MCF 10A (cell line): Measurements from ENCODE around the gene ART4. TPM values are rescaled to one million over a fixed set of nuclear protein-coding genes. Genes with fewer than 3 reads are reported as not detected.

Experiments used
- BruUV-seq: library from RNA; stranded (reverse); fragments of 400-500 nt; replicated peaks from 2 replicates; lab custom pipeline; 2021; lab: Mats Ljungman, UMichigan
- CTCF ChIA-PET: fragments of 300-600 bp; sonication (Branson Sonifier 250); formaldehyde crosslinking; extraction: SDS; loops from one replicate; lab custom pipeline; 2021; ENCODE audit warnings: antibody characterized with exemption, inconsistent platforms; lab: Yijun Ruan, JAX
- POLR2A ChIA-PET: fragments of 300-600, 350-650 bp; sonication (Branson Sonifier 250); formaldehyde crosslinking; extraction: SDS; loops from one replicate; lab custom pipeline; 2020; ENCODE audit warnings: antibody characterized with exemption, inconsistent platforms; lab: Yijun Ruan, JAX
- DNase-seq: peaks from one replicate; pipeline ENCODE4 v3.0.0-alpha.2; 2018; ENCODE audit not compliant: unreplicated experiment
- H3K27ac Mint-ChIP-seq: one replicate; pipeline ENCODE4 v1.8.0; 2022; ENCODE audit warnings: mild to moderate bottlenecking, low read depth, mixed read lengths; ENCODE audit not compliant: unreplicated experiment
- H3K27me3 Mint-ChIP-seq: one replicate; pipeline ENCODE4 v1.8.0; 2022; ENCODE audit warnings: mixed read lengths; ENCODE audit not compliant: insufficient read depth, unreplicated experiment
- H3K36me3 Mint-ChIP-seq: one replicate; pipeline ENCODE4 v1.8.0; 2022; ENCODE audit warnings: mild to moderate bottlenecking, moderate library complexity, mixed read lengths; ENCODE audit not compliant: insufficient read depth, unreplicated experiment
- H3K4me1 Mint-ChIP-seq: one replicate; pipeline ENCODE4 v1.8.0; 2022; ENCODE audit warnings: mixed read lengths; ENCODE audit not compliant: insufficient read depth, unreplicated experiment
- H3K4me3 Mint-ChIP-seq: one replicate; pipeline ENCODE4 v1.8.0; 2022; ENCODE audit warnings: mild to moderate bottlenecking, moderate library complexity, mixed read lengths; ENCODE audit not compliant: unreplicated experiment
- H3K9me3 Mint-ChIP-seq: one replicate; pipeline ENCODE4 v1.8.0; 2022; ENCODE audit warnings: mixed read lengths; ENCODE audit not compliant: unreplicated experiment
- intact Hi-C: fragments of 100-400 bp; cut with micrococcal nuclease; formaldehyde crosslinking; loops from 2 replicates; pipeline ENCODE4 v1.14.1; 2022
- total RNA-seq: library from RNA; stranded (reverse); gene quantifications from 2 replicates; pipeline ENCODE4 v1.2.3, GENCODE V29; 2022
- TF ChIP-seq, protein P1 (sequence below): fragments of 200-600 bp; IDR thresholded peaks from one replicate; pipeline ENCODE4 v1.8.0; 2022; ENCODE audit warnings: antibody characterized with exemption, mild to moderate bottlenecking; ENCODE audit not compliant: unreplicated experiment

ART4 gene
- total RNA-seq, 1 experiment from 2014 or later, result not detected

DNA sequence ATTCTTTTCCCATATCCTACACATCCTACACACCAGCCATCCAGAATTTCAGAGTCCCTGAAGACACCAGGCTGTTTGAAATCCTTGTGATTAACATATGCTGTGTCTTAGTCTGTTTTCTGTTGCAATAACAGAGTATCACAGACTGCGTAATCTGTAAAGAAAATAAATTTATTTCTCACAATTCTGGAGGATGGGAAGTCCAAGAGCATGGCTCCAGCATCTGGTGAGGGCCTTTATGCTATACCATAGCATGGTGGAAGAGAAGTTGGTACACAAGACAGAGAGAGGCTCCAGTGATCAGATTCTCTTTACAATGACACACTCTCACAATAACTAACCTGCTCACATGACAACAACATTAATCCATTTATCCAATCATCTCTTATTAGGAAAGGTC lies 4.1 kb downstream of the ART4 start:
- H3K9me3 Mint-ChIP-seq, result no peaks in the 10 kb centered on the region
- POLR2A ChIA-PET, result interaction anchor here (3.2 kb wide), 1 partner anchor 36 kb away, joined by 14 read pairs; the partner anchor contains the start of genes C12orf60 and WBP11
- no TSS peak for BruUV-seq
- DNase-seq, result no peak
- no peak overlapping the region for H3K4me3 Mint-ChIP-seq
- H3K36me3 Mint-ChIP-seq, result no peaks in the 10 kb centered on the region
- intact Hi-C loops, result no loop called here
- H3K27ac Mint-ChIP-seq, result peak overlapping the region; percentile 91
- TF ChIP-seq, protein P1, sequence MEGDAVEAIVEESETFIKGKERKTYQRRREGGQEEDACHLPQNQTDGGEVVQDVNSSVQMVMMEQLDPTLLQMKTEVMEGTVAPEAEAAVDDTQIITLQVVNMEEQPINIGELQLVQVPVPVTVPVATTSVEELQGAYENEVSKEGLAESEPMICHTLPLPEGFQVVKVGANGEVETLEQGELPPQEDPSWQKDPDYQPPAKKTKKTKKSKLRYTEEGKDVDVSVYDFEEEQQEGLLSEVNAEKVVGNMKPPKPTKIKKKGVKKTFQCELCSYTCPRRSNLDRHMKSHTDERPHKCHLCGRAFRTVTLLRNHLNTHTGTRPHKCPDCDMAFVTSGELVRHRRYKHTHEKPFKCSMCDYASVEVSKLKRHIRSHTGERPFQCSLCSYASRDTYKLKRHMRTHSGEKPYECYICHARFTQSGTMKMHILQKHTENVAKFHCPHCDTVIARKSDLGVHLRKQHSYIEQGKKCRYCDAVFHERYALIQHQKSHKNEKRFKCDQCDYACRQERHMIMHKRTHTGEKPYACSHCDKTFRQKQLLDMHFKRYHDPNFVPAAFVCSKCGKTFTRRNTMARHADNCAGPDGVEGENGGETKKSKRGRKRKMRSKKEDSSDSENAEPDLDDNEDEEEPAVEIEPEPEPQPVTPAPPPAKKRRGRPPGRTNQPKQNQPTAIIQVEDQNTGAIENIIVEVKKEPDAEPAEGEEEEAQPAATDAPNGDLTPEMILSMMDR, result no peak
- CTCF ChIA-PET, result interaction anchor here (1.0 to 1.7 kb wide), 2 partner anchors 10 to 28 kb away, joined by 4 to 6 read pairs; no protein-coding TSS in a partner anchor
- no peaks in the 10 kb centered on the region for H3K27me3 Mint-ChIP-seq
- peaks cover 43% of the 10 kb centered on the region for H3K4me1 Mint-ChIP-seq

DNA sequence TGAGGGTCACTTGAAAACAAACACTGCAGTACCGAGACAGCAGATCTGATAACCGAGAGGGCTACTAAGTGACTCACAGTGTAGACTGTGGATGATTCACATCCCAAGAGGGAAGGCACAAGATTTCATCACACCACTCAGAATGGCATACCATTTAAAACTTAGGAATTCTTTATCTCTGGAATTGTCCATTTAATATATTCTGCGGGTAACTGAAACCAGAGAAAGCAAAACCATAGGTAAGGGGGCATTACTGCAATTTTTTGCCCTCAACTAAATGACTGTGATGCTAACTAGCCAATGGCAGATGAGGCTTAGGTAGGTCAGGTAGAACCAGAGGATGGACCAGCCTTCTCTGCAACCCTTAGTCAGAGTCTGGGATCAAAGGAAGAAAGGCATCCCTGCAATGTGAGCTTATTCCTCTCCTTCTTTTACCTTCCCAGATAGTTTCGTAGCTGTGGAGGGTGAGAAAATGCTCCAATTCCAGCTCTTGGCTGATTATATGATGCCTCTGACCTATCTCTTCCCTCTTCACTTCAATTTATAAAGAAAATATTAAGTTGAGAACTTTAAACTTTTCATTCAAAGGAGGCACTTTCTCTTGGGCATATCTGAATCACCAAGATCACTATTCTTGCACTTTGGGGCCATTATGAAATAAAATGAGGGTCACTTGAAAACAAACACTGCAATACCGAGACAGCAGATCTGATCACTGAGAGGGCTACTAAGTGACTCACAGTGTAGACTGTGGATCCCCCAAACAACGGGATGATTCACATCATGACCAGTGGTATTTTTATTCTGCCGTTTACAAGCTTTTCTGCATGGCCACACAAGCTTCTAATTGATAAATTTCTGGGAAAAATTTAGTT lies 6.8 kb downstream of the ART4 start:
- POLR2A ChIA-PET, result interaction anchor here (0.8 to 2.3 kb wide), 9 partner anchors 11 to 435 kb away, joined by 3 to 13 read pairs (median 5); partner anchors contain the start of genes C12orf60, SMCO3 and WBP11

DNA sequence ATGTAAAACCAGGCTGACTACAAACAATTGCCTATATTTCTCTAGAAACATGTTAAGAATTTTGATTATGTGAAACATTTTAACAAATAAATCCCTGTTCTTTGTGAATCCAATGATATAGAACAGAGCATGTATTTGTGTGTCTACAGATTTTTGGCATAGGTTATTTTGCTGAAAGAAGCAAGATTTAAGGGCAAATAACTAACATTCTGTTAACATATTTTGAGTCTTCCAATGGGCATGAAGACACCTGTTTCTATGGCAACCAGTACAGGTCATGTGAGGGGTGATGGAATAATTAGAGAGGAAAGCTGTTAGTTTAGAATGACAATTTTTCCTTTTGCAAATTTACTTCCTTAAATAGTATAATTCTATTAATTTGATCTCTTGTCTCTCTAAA lies 8.8 kb downstream of the ART4 start:
- no TSS peak for BruUV-seq
- no peaks in the 10 kb centered on the region for H3K27me3 Mint-ChIP-seq
- ChIA-PET POLR2A (interaction anchor here (0.5 to 3.0 kb wide), 5 partner anchors 10 to 62 kb away, joined by 3 to 11 read pairs (median 3); no protein-coding TSS in a partner anchor), CTCF (interaction anchor here (3.4 kb wide), 1 partner anchor 23 kb away, joined by 18 read pairs; no protein-coding TSS in a partner anchor)
- peak overlapping the region; percentile 89 for H3K27ac Mint-ChIP-seq
- no peaks in the 10 kb centered on the region for H3K36me3 Mint-ChIP-seq
- no peak overlapping the region for H3K4me3 Mint-ChIP-seq
- TF ChIP-seq, protein P1, result no peak
- H3K9me3 Mint-ChIP-seq, result no peaks in the 10 kb centered on the region
- no peak for DNase-seq
- peaks cover 32% of the 10 kb centered on the region for H3K4me1 Mint-ChIP-seq
- intact Hi-C loops, result no loop called here

More for the DNA sequence above, 6.8 kb downstream of the ART4 start:
- H3K4me3 Mint-ChIP-seq, result peak overlapping the region; percentile 65
- H3K27ac Mint-ChIP-seq, result peak overlapping the region; percentile 89
- CTCF ChIA-PET, result interaction anchor here (0.6 to 2.1 kb wide), 10 partner anchors 11 to 385 kb away, joined by 3 to 15 read pairs (median 4); partner anchors contain the start of gene RERG
- TF ChIP-seq, protein P1, result no peak
- peak; percentile 88 for DNase-seq
- no peaks in the 10 kb centered on the region for H3K36me3 Mint-ChIP-seq
- BruUV-seq, result no TSS peak
- H3K9me3 Mint-ChIP-seq, result no peaks in the 10 kb centered on the region
- no peaks in the 10 kb centered on the region for H3K27me3 Mint-ChIP-seq
- intact Hi-C loops, result loop anchor here (2.0 kb wide), 1 partner anchor 34 kb away; the partner anchor contains the start of genes C12orf60 and WBP11
- peaks cover 39% of the 10 kb centered on the region for H3K4me1 Mint-ChIP-seq

DNA sequence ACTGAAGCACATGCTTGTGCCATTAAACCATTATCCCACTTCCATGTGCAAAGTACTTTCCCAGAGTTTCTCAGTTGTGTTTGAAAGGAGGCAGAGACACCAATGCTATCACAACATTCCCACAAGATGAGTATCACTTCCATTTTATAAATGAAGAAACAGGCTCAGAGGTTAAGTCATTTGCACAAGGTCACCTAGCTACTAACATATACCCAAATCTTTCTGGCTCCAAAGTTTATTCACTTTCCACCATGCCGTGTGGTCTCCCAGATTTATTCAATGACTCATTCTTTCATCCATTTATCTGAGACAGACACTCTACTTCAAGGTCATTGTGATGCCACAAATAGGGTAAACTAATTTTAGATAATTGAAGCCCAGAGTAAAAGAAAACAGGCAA lies 9.4 kb downstream of the ART4 start:
- peaks cover 26% of the 10 kb centered on the region for H3K4me1 Mint-ChIP-seq
- no peaks in the 10 kb centered on the region for H3K36me3 Mint-ChIP-seq
- TF ChIP-seq, protein P1, result no peak
- no TSS peak for BruUV-seq
- H3K27ac Mint-ChIP-seq, result no peak overlapping the region
- DNase-seq, result peak; percentile 27
- no peaks in the 10 kb centered on the region for H3K9me3 Mint-ChIP-seq
- H3K27me3 Mint-ChIP-seq, result no peaks in the 10 kb centered on the region
- no peak overlapping the region for H3K4me3 Mint-ChIP-seq
- POLR2A ChIA-PET, result interaction anchor here (1.0 to 3.0 kb wide), 3 partner anchors 9 to 27 kb away, joined by 3 to 11 read pairs (median 3); no protein-coding TSS in a partner anchor
- intact Hi-C loops, result no loop called here
- CTCF ChIA-PET, result interaction anchor here (3.4 kb wide), 1 partner anchor 23 kb away, joined by 18 read pairs; no protein-coding TSS in a partner anchor
